Dermis microvascular lymphatic vessel endothelial cell (primary cell): ENCODE measurements around the gene HABP4. TPM values are rescaled to one million over a fixed set of nuclear protein-coding genes. Genes with fewer than 3 reads are reported as not detected.

ENCODE experiments used
- DNase-seq, 2 donors: peaks; one replicate each; pipeline versions ENCODE4 v3.0.0 to v3.0.0-alpha.2; 2010; ENCODE audit warnings: low read depth in 2 of 2
- total RNA-seq: library from RNA; depleted of rRNA; stranded (reverse); fragments of >200 nt; gene quantifications from 2 replicates; pipeline ENCODE4 v1.2.1, GENCODE V29; 2014

The HABP4 gene
- total RNA-seq, 1 donor from 2014 or later = 6.0 TPM

DNA sequence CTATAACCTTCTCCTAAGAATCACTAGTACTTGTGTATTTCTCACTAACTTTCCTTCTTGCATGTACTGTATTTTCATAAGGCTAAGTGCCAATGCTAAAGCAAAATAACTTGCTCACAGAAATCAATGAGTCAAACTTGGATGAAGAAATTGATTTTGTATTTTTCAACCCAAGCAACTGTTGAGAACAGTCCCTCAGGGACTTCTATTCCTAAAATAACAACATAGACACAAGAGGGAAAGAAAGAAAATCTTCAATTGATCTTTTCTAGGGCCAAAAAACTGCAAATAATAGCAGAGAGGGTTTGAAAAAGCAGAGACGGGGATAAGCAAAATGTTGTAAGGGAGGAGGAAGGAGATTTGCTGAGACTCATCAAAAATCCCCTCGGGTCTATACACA lies 69.8 kb downstream of the HABP4 start:
- no peak for DNase-seq

DNA sequence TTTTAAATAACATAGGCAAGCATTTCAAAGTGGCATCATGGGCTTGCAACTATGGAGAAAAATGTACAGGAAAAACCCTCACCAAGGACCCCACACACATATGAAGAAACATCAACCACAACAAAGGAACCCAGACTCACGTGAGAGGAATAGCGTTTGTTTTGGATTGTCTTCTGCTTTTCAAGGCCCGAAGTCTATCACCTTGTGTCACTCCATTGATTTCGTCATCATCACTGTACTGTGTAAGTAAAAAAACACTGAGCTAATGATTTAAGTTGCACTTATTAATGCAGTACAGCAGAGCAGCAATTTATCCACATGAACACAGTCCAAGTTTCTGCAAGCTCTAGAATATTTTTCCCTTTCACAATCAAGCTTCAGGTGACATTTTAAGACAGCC lies 72.4 kb downstream of the HABP4 start:
- DNase-seq = no peak

DNA sequence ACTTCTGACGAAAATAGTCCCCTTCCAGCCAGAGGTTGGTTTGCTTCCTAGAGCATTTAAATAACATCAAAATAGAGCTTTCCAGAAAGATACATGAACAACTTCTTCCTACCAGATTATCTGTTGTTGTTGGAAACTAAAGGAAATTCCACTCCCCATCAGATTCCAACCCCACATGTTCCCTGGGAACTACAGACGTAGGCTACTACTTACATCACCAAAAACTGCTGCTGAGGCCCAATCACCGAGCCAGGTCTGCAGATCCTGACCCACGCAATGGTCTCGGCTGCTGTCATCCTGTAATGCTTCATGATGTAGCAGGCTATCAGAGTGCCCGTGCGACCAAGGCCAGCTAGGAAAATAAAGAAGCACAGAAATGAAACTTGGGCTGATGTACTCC lies 73.4 kb downstream of the HABP4 start:
- no peak for DNase-seq

DNA sequence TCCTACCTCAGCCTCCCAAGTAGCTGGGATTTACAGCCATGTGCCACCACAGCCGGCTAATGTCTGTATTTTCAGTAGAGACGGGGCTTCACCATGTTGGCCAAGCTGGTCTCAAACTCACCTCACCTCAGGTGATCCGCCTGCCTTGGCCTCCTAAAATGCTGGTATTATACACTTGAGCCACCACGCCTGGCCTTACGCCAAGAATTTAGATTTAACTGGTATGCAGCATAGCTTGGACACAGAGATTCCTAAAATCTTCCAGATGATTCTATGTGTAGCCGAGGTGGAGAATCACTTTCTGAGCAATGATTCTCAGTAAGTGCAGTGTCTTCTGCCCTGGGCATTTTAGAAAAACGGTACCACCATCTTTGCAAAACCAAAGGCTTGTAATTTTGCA lies 74.1 kb downstream of the HABP4 start:
- no peak for DNase-seq

DNA sequence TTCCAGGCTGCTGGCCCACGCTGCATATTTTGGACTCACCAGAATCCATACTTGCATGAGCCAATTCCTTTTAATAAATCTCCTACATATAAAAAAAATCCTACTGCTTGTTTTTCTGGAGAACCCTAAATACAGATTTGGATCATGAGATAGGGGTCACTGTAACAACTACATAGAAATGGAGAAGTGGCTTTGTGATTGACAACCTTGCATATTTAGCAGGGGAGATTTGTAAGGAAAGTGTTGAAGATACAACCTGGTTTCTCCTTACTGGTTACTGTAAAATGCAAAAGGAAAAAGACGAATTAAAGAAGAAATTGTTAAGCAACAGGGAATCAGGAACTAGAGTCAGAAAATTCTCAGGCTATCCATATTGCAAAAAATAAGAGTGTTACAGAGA lies 74.8 kb downstream of the HABP4 start:
- DNase-seq = no peak

DNA sequence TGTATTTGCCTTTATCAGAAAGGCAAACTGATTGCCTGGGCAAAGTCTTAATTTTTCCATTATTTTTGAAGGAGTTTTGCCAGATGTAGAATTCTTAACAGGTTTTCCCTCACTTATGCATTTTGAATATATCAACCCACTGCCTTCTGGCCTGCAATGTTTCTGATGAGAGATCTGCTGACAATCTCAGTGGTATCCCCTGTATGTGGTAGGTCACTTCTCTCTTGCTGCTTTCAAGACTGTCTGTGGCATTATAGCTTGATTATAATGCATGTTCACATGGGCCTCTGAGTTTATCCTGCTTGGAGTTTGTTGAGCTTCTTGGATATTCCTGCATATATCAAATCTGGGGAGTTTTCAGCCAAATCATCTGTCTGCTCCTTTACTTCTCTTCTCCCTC lies 82.2 kb downstream of the HABP4 start:
- DNase-seq = no peak

DNA sequence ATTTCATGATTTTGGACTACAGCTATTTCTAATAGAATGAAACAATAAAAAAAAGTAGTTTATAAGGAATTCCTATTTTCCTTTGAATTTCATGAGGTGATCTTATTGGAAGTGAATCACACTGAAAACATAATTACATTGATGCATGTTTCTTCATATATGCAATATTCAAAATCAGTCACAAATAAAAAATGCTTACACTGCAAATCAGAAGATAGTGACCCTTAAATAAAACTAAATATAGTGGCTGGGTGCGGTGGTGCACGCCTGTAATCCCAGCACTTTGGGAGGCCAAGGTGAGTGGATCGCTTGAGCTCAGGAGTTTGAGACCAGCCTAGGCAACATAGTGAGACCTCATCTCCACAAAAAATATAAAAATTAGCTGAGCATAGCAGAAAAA lies 90.1 kb downstream of the HABP4 start:
- no peak for DNase-seq

Other genes with a start within 250 kb of the HABP4 start
- gene HSD17B3, start 148.0 kb upstream of the HABP4 start, total RNA-seq = not detected in 2 replicates
- 20.7 and 25.3 TPM in 2 replicates for gene SLC35D2, start 66.5 kb upstream of the HABP4 start, total RNA-seq
- 4.2 and 6.3 TPM in 2 replicates for gene ZNF367, start 31.8 kb upstream of the HABP4 start, total RNA-seq
- gene CDC14B, start 169.7 kb downstream of the HABP4 start, total RNA-seq = 5.6 and 8.7 TPM in 2 replicates
- 25.4 and 27.2 TPM in 2 replicates for gene PRXL2C, start 205.1 kb downstream of the HABP4 start, total RNA-seq